Measurements from ENCODE around the gene HNRNPD.

DNA sequence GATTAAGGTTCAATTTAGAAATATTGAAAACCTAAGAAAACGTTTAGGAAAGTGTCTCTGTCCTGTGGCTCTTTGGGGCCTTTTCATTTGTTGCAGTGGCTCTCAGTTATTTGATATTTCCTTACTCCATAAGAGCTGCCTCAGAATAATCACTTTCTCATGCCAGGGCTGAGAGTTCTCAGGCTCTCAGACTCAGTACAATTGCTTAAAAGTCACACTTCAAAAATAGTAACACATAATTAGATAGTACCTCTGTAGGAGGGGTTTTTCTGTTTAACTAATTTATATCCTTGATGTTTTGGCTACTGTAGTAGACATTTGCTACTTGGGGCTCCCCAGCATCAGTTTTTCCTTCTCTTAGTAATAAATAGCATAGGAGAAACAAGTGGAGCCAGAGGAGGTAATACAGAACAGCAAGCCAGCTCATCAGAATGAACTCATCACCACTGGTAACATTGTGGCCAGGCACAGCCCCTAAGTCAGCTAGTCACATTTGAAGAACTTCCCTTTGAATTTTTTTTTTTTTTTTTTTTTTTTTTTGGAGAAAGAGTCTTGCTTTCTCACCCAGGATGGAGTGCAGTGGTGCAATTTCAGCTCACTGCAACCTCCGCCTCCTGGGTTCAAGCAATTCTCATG is 8.0 kb upstream of the HNRNPD start:
- no peak for TF ChIP-seq SMARCC2 (IDR thresholded peaks at IDR 0.05)
- no peak for TF ChIP-seq HNRNPH1 (optimal IDR thresholded peaks at IDR 0.05; ENCODE audit: low read depth, low read length)
- no peak for TF ChIP-seq FOXK2 (IDR thresholded peaks at IDR 0.05)
- TF ChIP-seq ESRRA (CRISPR knock-in tag; IDR thresholded peaks at IDR 0.05; ENCODE audit: low read depth): no peak
- TF ChIP-seq ZNF615 (CRISPR knock-in tag; IDR thresholded peaks at IDR 0.05; ENCODE audit: borderline replicate concordance): no peak
- TF ChIP-seq ZNF788 (CRISPR knock-in tag; IDR thresholded peaks at IDR 0.05; ENCODE audit: borderline replicate concordance): no peak
- TF ChIP-seq POLR2AphosphoS5 (IDR thresholded peaks at IDR 0.05; ENCODE audit: low read depth, low read length): no peak
- no peak for TF ChIP-seq EZH2 (conservative IDR thresholded peaks at IDR 0.05; ENCODE audit: low read depth, low read length)
- TF ChIP-seq RBM39 (IDR thresholded peaks at IDR 0.05; ENCODE audit: low read depth, low read length, poor library complexity, severe bottlenecking): no peak
- TF ChIP-seq PTBP1 (IDR thresholded peaks at IDR 0.05; ENCODE audit: low read depth, low read length, poor library complexity, severe bottlenecking): no peak
- TF ChIP-seq CEBPB (IDR thresholded peaks at IDR 0.05; ENCODE audit: borderline replicate concordance, low read depth, low read length): no peak
- no peak for TF ChIP-seq FOXM1 (CRISPR knock-in tag; IDR thresholded peaks at IDR 0.05)
- no peak for TF ChIP-seq ZNF331 (CRISPR knock-in tag; IDR thresholded peaks at IDR 0.05)
- TF ChIP-seq POLR2A (IDR thresholded peaks at IDR 0.05; ENCODE audit: insufficient read depth in 1 of 2, low read depth in 2 of 2, low read length in 2 of 2): no peak

All from HepG2 (cell line).